ENCODE measurements around the gene CTDSP1. TPM values are rescaled to one million over a fixed set of nuclear protein-coding genes. Genes with fewer than 3 reads are reported as not detected.

The CTDSP1 gene
- total and polyA plus RNA-seq, 8 donors: 43.3 to 188 (median 108) TPM

- TF ChIP-seq POLR2AphosphoS5 (IDR thresholded peaks at IDR 0.05) (no peak), EP300 (IDR thresholded peaks at IDR 0.05) (no peak), CTCF (IDR thresholded peaks at IDR 0.05) (no peak), POLR2A (IDR thresholded peaks at IDR 0.05) (no peak)
- Histone ChIP-seq H3K36me3 (no peaks in the 10 kb centered on the region), H3K4me1 (no peaks in the 10 kb centered on the region), H3K9me3 (no peaks in the 10 kb centered on the region), H3K4me3 (no peak overlapping the region), H3K27ac (no peak overlapping the region), H3K27me3 (no peaks in the 10 kb centered on the region)
- DNase-seq: no peak
- intact Hi-C loops (cut with DNase I; ENCODE audit: low total_unique reads): no loop called here
- 59 to 74% (median 68%) methylated on average over 10 to 11 of the region's 11 CpGs for WGBS, 5 donors
These were observed 28.1 kb downstream of the CTDSP1 start for GRCh38 chr2:218427741-218428140.

- Histone ChIP-seq H3K4me3 (no peak overlapping the region), H3K27me3 (no peaks in the 10 kb centered on the region), H3K27ac (no peak overlapping the region), H3K9me3 (no peaks in the 10 kb centered on the region), H3K36me3 (no peaks in the 10 kb centered on the region), H3K4me1 (no peaks in the 10 kb centered on the region)
- no peak for TF ChIP-seq EP300 (IDR thresholded peaks at IDR 0.05)
- no peak for TF ChIP-seq POLR2AphosphoS5 (IDR thresholded peaks at IDR 0.05)
- TF ChIP-seq CTCF (IDR thresholded peaks at IDR 0.05): no peak
- TF ChIP-seq POLR2A (IDR thresholded peaks at IDR 0.05): no peak
- intact Hi-C loops (cut with DNase I; ENCODE audit: low total_unique reads): no loop called here
- 89 to 97% (median 92%) methylated on average over 20 to 24 of the region's 24 CpGs for whole genome bisulfite sequencing, 5 donors
- DNase-seq: no peak
These were observed 29.3 kb downstream of the CTDSP1 start for GRCh38 chr2:218428846-218429558.

GRCh38 chr2:218429911-218430692 is 30.4 kb downstream of the CTDSP1 start:
- intact Hi-C loops (cut with DNase I; ENCODE audit: low total_unique reads): no loop called here
- TF ChIP-seq POLR2AphosphoS5 (IDR thresholded peaks at IDR 0.05) (no peak), CTCF (IDR thresholded peaks at IDR 0.05) (no peak), POLR2A (IDR thresholded peaks at IDR 0.05) (no peak), EP300 (IDR thresholded peaks at IDR 0.05) (no peak)
- no peaks in the 10 kb centered on the region for H3K4me1 ChIP-seq
- H3K9me3 ChIP-seq: no peaks in the 10 kb centered on the region
- no peak for DNase-seq
- no peaks in the 10 kb centered on the region for H3K36me3 ChIP-seq
- no peaks in the 10 kb centered on the region for H3K27me3 ChIP-seq
- WGBS, 5 donors: 66 to 78% (median 71%) methylated on average over 9 of the region's 9 CpGs
- H3K27ac ChIP-seq: no peak overlapping the region
- no peak overlapping the region for H3K4me3 ChIP-seq

- no peaks in the 10 kb centered on the region for H3K27me3 ChIP-seq
- H3K9me3 ChIP-seq: no peaks in the 10 kb centered on the region
- H3K27ac ChIP-seq: no peak overlapping the region
- H3K4me3 ChIP-seq: no peak overlapping the region
- 90 to 94% (median 93%) methylated on average over 8 to 11 of the region's 11 CpGs for WGBS, 5 donors
- no peak for DNase-seq
- H3K4me1 ChIP-seq: no peaks in the 10 kb centered on the region
- intact Hi-C loops (cut with DNase I; ENCODE audit: low total_unique reads): no loop called here
- no peaks in the 10 kb centered on the region for H3K36me3 ChIP-seq
- TF ChIP-seq CTCF (IDR thresholded peaks at IDR 0.05): no peak
- no peak for TF ChIP-seq POLR2AphosphoS5 (IDR thresholded peaks at IDR 0.05)
- TF ChIP-seq POLR2A (IDR thresholded peaks at IDR 0.05): no peak
- no peak for TF ChIP-seq EP300 (IDR thresholded peaks at IDR 0.05)
These were observed 31.1 kb downstream of the CTDSP1 start for GRCh38 chr2:218430721-218431120.
